Gastrocnemius medialis (tissue), 4 donors: ENCODE measurements around the gene BCL2L1.

Experiments used
- POLR2A ChIP-seq, 2 donors: fragments of 450-650 bp; IDR thresholded peaks; one replicate each; pipeline ENCODE4 v1.6.1; 2017; ENCODE audit warnings: antibody characterized with exemption in 2 of 2, mild to moderate bottlenecking in 2 of 2, moderate library complexity in 2 of 2
- TF ChIP-seq, protein P1 (sequence below), 5 experiments: fragments of 450-650 bp in 3 of 5; fragments of 200-600 bp in 2 of 5; sonication (generic) in 2 of 5; IDR thresholded peaks in 4 of 5; conservative IDR thresholded peaks in 1 of 5; 1 replicate in 4 of 5; 2 replicates in 1 of 5; pipeline ENCODE4 v1.5.1; 2016 to 2019; ENCODE audit warnings: antibody characterized with exemption in 5 of 5, mild to moderate bottlenecking in 3 of 5, moderate library complexity in 3 of 5

DNA sequence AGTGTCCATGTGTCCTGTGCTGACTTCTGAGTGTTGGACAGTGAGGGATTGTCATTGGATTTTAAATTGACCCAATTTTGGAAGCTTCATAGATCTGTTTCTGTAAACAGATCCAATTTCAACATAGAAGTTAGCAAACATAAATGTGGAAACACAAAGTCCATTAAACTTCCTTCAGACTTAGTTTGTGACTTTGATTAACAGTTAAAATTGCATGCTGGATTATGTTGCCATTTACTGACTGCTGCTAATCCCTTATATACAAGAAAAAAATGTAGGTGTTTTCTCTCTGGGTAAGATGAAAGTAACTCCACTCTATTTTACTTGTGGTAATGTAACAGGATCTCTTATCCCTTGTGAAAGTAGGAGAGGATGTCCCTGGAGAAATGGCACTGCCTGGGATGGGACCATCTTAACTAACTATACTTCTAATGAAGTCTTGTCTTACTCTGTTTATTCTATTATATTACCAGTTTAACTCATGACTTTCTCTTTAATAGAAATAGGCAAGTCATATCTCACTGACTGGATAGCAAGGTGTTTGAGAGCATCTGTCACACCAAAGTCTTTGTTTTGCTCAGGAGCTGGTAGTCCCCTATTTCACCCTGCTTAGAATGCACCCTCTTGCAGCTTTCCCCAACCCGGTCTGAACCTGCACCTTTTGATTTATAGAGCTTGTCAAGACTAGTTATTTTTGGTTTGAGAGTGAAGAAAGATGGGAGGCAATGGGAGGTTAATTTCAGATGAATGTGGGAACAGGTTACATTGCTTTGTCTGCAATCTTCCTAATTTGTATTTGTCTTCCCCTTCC lies 23.6 kb upstream of the BCL2L1 start:
- TF ChIP-seq, protein P1, sequence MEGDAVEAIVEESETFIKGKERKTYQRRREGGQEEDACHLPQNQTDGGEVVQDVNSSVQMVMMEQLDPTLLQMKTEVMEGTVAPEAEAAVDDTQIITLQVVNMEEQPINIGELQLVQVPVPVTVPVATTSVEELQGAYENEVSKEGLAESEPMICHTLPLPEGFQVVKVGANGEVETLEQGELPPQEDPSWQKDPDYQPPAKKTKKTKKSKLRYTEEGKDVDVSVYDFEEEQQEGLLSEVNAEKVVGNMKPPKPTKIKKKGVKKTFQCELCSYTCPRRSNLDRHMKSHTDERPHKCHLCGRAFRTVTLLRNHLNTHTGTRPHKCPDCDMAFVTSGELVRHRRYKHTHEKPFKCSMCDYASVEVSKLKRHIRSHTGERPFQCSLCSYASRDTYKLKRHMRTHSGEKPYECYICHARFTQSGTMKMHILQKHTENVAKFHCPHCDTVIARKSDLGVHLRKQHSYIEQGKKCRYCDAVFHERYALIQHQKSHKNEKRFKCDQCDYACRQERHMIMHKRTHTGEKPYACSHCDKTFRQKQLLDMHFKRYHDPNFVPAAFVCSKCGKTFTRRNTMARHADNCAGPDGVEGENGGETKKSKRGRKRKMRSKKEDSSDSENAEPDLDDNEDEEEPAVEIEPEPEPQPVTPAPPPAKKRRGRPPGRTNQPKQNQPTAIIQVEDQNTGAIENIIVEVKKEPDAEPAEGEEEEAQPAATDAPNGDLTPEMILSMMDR (IDR thresholded peaks at IDR 0.05 in 4 of 5, conservative IDR thresholded peaks at IDR 0.05 in 1 of 5), result no peak
- TF ChIP-seq POLR2A (IDR thresholded peaks at IDR 0.05), result no peak
